ENCODE measurements around the gene KRT37. TPM values are rescaled to one million over a fixed set of nuclear protein-coding genes. Genes with fewer than 3 reads are reported as not detected.

The KRT37 gene
- total RNA-seq, 1 donor from 2014 or later, result not detected

DNA sequence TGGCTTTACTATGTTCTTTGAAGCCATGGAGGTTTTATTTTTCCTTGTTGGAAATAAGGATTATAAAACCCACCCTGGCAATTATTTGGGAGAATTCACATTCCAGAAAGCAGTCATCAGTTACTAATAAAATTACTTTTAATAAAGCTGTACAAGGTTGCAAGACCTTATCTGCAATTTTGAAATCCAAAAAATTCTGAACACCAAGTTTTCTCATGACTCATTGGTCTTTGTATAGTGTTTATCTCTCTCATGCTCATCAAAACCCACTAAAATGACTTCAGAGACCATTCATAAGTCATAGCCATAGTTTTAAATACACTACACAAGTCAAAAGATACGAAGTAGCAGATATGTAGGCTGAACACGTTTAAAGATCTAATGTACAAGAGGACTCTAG lies 22.4 kb upstream of the KRT37 start:
- Mint-ChIP-seq H3K27me3 (ENCODE audit: low read depth) (peaks cover 6% of the 10 kb centered on the region), H3K9me3 (peaks cover 9% of the 10 kb centered on the region), H3K27ac (ENCODE audit: unreplicated experiment) (no peak overlapping the region), H3K4me1 (peaks cover 8% of the 10 kb centered on the region), H3K4me3 (no peak overlapping the region), H3K36me3 (ENCODE audit: low read depth) (peaks cover 4% of the 10 kb centered on the region)
- DNase-seq (ENCODE audit: low read depth, low spot score), result no peak
- TF ChIP-seq, protein P1, sequence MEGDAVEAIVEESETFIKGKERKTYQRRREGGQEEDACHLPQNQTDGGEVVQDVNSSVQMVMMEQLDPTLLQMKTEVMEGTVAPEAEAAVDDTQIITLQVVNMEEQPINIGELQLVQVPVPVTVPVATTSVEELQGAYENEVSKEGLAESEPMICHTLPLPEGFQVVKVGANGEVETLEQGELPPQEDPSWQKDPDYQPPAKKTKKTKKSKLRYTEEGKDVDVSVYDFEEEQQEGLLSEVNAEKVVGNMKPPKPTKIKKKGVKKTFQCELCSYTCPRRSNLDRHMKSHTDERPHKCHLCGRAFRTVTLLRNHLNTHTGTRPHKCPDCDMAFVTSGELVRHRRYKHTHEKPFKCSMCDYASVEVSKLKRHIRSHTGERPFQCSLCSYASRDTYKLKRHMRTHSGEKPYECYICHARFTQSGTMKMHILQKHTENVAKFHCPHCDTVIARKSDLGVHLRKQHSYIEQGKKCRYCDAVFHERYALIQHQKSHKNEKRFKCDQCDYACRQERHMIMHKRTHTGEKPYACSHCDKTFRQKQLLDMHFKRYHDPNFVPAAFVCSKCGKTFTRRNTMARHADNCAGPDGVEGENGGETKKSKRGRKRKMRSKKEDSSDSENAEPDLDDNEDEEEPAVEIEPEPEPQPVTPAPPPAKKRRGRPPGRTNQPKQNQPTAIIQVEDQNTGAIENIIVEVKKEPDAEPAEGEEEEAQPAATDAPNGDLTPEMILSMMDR (conservative IDR thresholded peaks at IDR 0.05), result no peak

DNA sequence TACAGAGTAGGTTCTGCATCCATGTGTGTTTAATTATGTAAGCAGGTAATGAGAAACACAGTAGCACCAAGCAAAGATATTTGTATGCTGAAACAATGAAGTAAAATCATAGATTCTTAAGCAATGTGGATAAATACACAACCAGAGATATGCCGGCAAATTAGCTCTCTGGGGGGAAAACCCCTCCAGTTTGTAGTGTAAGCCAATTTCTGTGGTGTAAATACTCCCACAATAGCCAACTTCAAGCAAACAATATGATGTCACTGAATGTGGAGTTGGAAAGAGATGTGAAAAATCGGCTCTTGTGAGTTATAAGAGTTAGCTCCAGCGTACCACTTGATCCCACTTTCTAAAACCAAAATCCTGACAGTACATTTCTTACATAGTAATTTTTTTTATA lies 20.3 kb upstream of the KRT37 start:
- Mint-ChIP-seq H3K27ac (ENCODE audit: unreplicated experiment) (peak overlapping the region; percentile 84), H3K27me3 (ENCODE audit: low read depth) (no peaks in the 10 kb centered on the region), H3K4me1 (peaks cover 8% of the 10 kb centered on the region), H3K36me3 (ENCODE audit: low read depth) (no peaks in the 10 kb centered on the region), H3K4me3 (no peak overlapping the region), H3K9me3 (peaks cover 3% of the 10 kb centered on the region)
- no peak for DNase-seq (ENCODE audit: low read depth, low spot score)
- TF ChIP-seq, protein P1 (conservative IDR thresholded peaks at IDR 0.05), result no peak

DNA sequence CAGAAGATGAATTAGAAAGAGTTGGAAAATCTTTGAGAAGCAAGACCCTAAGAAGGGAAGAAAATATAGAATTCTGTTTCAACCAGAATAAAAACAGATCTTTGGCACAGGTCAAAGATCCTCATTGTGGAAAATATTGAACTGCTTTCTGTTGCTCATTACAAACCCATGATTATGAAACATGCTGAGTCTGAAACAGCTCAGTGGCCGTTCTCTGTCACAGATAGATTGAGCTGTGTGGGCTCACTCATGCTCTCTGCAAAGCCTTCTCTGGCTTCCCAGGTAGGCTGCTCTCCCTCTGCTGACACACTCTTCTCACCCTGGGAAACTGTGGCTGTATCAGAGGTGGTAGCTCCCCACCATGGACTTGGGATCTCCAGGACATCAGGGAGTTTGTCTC lies 19.8 kb upstream of the KRT37 start:
- Mint-ChIP-seq H3K27ac (ENCODE audit: unreplicated experiment) (peak overlapping the region; percentile 84), H3K9me3 (peaks cover 3% of the 10 kb centered on the region), H3K4me1 (peaks cover 8% of the 10 kb centered on the region), H3K36me3 (ENCODE audit: low read depth) (no peaks in the 10 kb centered on the region), H3K27me3 (ENCODE audit: low read depth) (no peaks in the 10 kb centered on the region), H3K4me3 (no peak overlapping the region)
- no peak for DNase-seq (ENCODE audit: low read depth, low spot score)
- TF ChIP-seq, protein P1 (conservative IDR thresholded peaks at IDR 0.05), result no peak

DNA sequence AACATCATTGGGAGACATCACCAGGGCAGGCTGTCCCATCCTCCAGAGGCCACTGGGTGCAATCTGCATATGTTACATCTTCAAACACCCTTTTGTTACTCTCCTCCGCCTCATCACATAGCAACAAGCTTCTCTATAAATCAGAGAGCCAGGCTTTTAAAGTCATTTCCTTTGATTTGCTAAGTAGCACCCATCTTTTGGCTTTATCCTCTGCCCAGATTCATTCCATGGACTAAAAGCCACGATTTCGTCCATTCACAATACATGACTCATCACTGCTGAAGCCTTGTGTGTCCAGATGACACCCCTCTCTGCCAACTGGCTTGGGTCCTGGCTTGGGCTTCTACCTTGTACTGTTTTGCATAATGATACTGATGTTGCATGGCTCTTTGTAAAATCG lies 18.4 kb upstream of the KRT37 start:
- TF ChIP-seq, protein P1 (conservative IDR thresholded peaks at IDR 0.05), result no peak
- DNase-seq (ENCODE audit: low read depth, low spot score), result no peak
- H3K27ac Mint-ChIP-seq (ENCODE audit: unreplicated experiment), result no peak overlapping the region
- no peak overlapping the region for H3K4me3 Mint-ChIP-seq
- H3K4me1 Mint-ChIP-seq, result peaks cover 8% of the 10 kb centered on the region
- peaks cover 3% of the 10 kb centered on the region for H3K9me3 Mint-ChIP-seq
- no peaks in the 10 kb centered on the region for H3K36me3 Mint-ChIP-seq (ENCODE audit: low read depth)
- H3K27me3 Mint-ChIP-seq (ENCODE audit: low read depth), result no peaks in the 10 kb centered on the region

DNA sequence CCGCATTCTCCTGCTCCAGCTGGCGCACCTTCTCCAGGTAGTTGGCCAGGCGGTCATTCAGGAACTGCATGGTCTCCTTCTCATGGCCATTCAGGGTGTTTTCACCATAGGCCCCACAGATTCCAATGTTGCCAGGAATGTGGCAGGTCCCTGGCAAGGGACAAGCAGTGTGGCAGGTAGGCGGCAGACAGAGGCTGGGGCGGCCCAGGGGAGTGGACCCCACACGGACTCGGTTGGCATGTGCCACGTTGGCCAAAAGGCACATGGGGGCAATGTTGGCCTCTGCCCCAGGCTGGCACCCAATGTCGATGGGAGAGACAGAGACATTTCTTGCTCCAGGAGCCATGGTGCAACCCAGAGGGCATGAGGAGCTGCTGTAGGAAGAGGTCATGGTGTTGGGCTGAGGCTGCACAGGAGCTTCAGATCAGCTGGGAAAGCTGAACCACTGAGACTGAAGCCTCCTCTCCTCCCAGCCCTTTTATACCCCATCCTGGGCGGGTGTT lies 16.2 kb upstream of the KRT37 start, which contains the start of gene KRT38:
KRT38 (minus strand) TSS at position 453 of the 503 bp plus-strand sequence; CDS start at position 391, 62 bp downstream.
- H3K27me3 Mint-ChIP-seq (ENCODE audit: low read depth), result no peaks in the 10 kb centered on the region
- TF ChIP-seq, protein P1 (conservative IDR thresholded peaks at IDR 0.05), result no peak
- no peak within 1 kb of the TSS for H3K27ac Mint-ChIP-seq (ENCODE audit: unreplicated experiment)
- no peaks in the 10 kb centered on the region for H3K36me3 Mint-ChIP-seq (ENCODE audit: low read depth)
- H3K4me1 Mint-ChIP-seq, result peaks cover 8% of the 10 kb centered on the region
- no peak within 1 kb of the TSS for H3K4me3 Mint-ChIP-seq
- no peak for DNase-seq (ENCODE audit: low read depth, low spot score)
- peaks cover 3% of the 10 kb centered on the region for H3K9me3 Mint-ChIP-seq

Measured in neural crest cell (in vitro differentiated cells).